MCF 10A (cell line): ENCODE measurements around the gene SLF2. TPM values are rescaled to one million over a fixed set of nuclear protein-coding genes. Genes with fewer than 3 reads are reported as not detected.
A peak's percentile ranks its signal among the peaks of the same experiment; 100 is the strongest.

Experiments used
- BruUV-seq: library from RNA; stranded (reverse); fragments of 400-500 nt; replicated peaks from 2 replicates; lab custom pipeline; 2021; lab: Mats Ljungman, UMichigan
- CTCF ChIA-PET: fragments of 300-600 bp; sonication (Branson Sonifier 250); formaldehyde crosslinking; extraction: SDS; loops from one replicate; lab custom pipeline; 2021; ENCODE audit warnings: antibody characterized with exemption, inconsistent platforms; lab: Yijun Ruan, JAX
- POLR2A ChIA-PET: fragments of 300-600, 350-650 bp; sonication (Branson Sonifier 250); formaldehyde crosslinking; extraction: SDS; loops from one replicate; lab custom pipeline; 2020; ENCODE audit warnings: antibody characterized with exemption, inconsistent platforms; lab: Yijun Ruan, JAX
- DNase-seq: peaks from one replicate; pipeline ENCODE4 v3.0.0-alpha.2; 2018; ENCODE audit not compliant: unreplicated experiment
- H3K27ac Mint-ChIP-seq: one replicate; pipeline ENCODE4 v1.8.0; 2022; ENCODE audit warnings: mild to moderate bottlenecking, low read depth, mixed read lengths; ENCODE audit not compliant: unreplicated experiment
- H3K27me3 Mint-ChIP-seq: one replicate; pipeline ENCODE4 v1.8.0; 2022; ENCODE audit warnings: mixed read lengths; ENCODE audit not compliant: insufficient read depth, unreplicated experiment
- H3K36me3 Mint-ChIP-seq: one replicate; pipeline ENCODE4 v1.8.0; 2022; ENCODE audit warnings: mild to moderate bottlenecking, moderate library complexity, mixed read lengths; ENCODE audit not compliant: insufficient read depth, unreplicated experiment
- H3K4me1 Mint-ChIP-seq: one replicate; pipeline ENCODE4 v1.8.0; 2022; ENCODE audit warnings: mixed read lengths; ENCODE audit not compliant: insufficient read depth, unreplicated experiment
- H3K4me3 Mint-ChIP-seq: one replicate; pipeline ENCODE4 v1.8.0; 2022; ENCODE audit warnings: mild to moderate bottlenecking, moderate library complexity, mixed read lengths; ENCODE audit not compliant: unreplicated experiment
- H3K9me3 Mint-ChIP-seq: one replicate; pipeline ENCODE4 v1.8.0; 2022; ENCODE audit warnings: mixed read lengths; ENCODE audit not compliant: unreplicated experiment
- CTCF ChIP-seq: fragments of 200-600 bp; IDR thresholded peaks from one replicate; pipeline ENCODE4 v1.8.0; 2022; ENCODE audit warnings: antibody characterized with exemption, mild to moderate bottlenecking; ENCODE audit not compliant: unreplicated experiment
- intact Hi-C: fragments of 100-400 bp; cut with micrococcal nuclease; formaldehyde crosslinking; loops from 2 replicates; pipeline ENCODE4 v1.14.1; 2022
- total RNA-seq: library from RNA; stranded (reverse); gene quantifications from 2 replicates; pipeline ENCODE4 v1.2.3, GENCODE V29; 2022

SLF2 gene
- total RNA-seq, 1 experiment from 2014 or later, result 27.0 TPM

- Mint-ChIP-seq H3K9me3 (no peaks in the 10 kb centered on the region), H3K4me1 (peaks cover 12% of the 10 kb centered on the region), H3K4me3 (no peak overlapping the region), H3K36me3 (no peaks in the 10 kb centered on the region), H3K27me3 (no peaks in the 10 kb centered on the region), H3K27ac (peak overlapping the region; percentile 2)
- intact Hi-C loops, result no loop called here
- ChIA-PET POLR2A (interaction anchor here (1.2 to 1.3 kb wide), 2 partner anchors 11 to 13 kb away, joined by 3 read pairs; no protein-coding TSS in a partner anchor), CTCF (no interaction called here)
- TF ChIP-seq CTCF, result no peak
- BruUV-seq, result no TSS peak
- DNase-seq, result no peak
Observed at GRCh38 chr10:100890141-100890672, 22.6 kb upstream of the SLF2 start.

- ChIA-PET POLR2A (interaction anchor here (1.2 to 1.3 kb wide), 2 partner anchors 12 to 13 kb away, joined by 3 read pairs; no protein-coding TSS in a partner anchor), CTCF (no interaction called here)
- no peak overlapping the region for H3K4me3 Mint-ChIP-seq
- no peaks in the 10 kb centered on the region for H3K36me3 Mint-ChIP-seq
- no peaks in the 10 kb centered on the region for H3K9me3 Mint-ChIP-seq
- DNase-seq, result peak; percentile 89
- H3K27me3 Mint-ChIP-seq, result no peaks in the 10 kb centered on the region
- no TSS peak for BruUV-seq
- H3K4me1 Mint-ChIP-seq, result peaks cover 12% of the 10 kb centered on the region
- no peak for TF ChIP-seq CTCF
- H3K27ac Mint-ChIP-seq, result peak overlapping the region; percentile 2
- intact Hi-C loops, result no loop called here
Observed at GRCh38 chr10:100890673-100891317, 22.0 kb upstream of the SLF2 start.

GRCh38 chr10:100894033-100894432 lies 18.7 kb upstream of the SLF2 start:
- ChIA-PET POLR2A (interaction anchor here (1.2 to 1.7 kb wide), 2 partner anchors 10 to 18 kb away, joined by 3 read pairs; partner anchors contain the start of gene SLF2), CTCF (interaction anchor here (0.7 kb wide), 1 partner anchor 549 kb away, joined by 3 read pairs; no protein-coding TSS in a partner anchor)
- Mint-ChIP-seq H3K27me3 (no peaks in the 10 kb centered on the region), H3K36me3 (no peaks in the 10 kb centered on the region), H3K27ac (no peak overlapping the region), H3K4me3 (no peak overlapping the region), H3K9me3 (no peaks in the 10 kb centered on the region), H3K4me1 (peaks cover 12% of the 10 kb centered on the region)
- intact Hi-C loops, result no loop called here
- TF ChIP-seq CTCF, result no peak
- BruUV-seq, result no TSS peak
- peak; percentile 9 for DNase-seq

GRCh38 chr10:100894589-100895294 lies 18.0 kb upstream of the SLF2 start:
- BruUV-seq, result no TSS peak
- no peak overlapping the region for H3K4me3 Mint-ChIP-seq
- H3K4me1 Mint-ChIP-seq, result peaks cover 12% of the 10 kb centered on the region
- no peak overlapping the region for H3K27ac Mint-ChIP-seq
- no peak for TF ChIP-seq CTCF
- intact Hi-C loops, result no loop called here
- DNase-seq, result peak; percentile 35
- no peaks in the 10 kb centered on the region for H3K9me3 Mint-ChIP-seq
- H3K36me3 Mint-ChIP-seq, result no peaks in the 10 kb centered on the region
- no peaks in the 10 kb centered on the region for H3K27me3 Mint-ChIP-seq
- ChIA-PET CTCF (interaction anchor here (0.5 to 0.7 kb wide), 3 partner anchors 16 to 550 kb away, joined by 3 read pairs; no protein-coding TSS in a partner anchor), POLR2A (interaction anchor here (1.2 to 1.7 kb wide), 2 partner anchors 11 to 18 kb away, joined by 3 read pairs; partner anchors contain the start of gene SLF2)
